GM11168 (cell line): ENCODE data around the gene BCORL1.

ENCODE experiments used
- in situ Hi-C: fragments of 300-500 bp; cut with MboI; formaldehyde crosslinking; loops from one replicate; pipeline ENCODE4 v1.12.0; 2022; ENCODE audit warnings: low sequenced_read_pairs; ENCODE audit not compliant: unreplicated experiment

The BCORL1 gene

DNA sequence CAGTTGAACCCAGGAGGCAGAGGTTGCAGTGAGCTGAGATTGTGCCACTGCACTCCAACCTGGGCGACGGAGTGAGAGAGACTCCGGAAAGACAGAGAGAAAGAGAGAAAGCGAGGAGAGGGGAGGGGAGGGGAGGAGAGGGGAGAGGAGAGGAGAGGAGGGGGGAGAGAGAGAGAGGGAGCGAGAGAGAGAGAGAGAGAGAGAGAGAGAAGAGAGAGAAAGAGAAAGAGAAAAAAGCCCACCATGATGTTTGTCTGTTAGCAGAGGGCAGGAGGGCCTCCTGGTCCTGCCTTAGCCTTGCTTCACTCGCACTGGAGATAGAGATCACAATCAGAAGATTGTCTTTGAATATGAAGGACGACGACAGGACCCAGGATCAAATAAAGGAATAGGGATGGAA is 18.7 kb upstream of the BCORL1 start:
- in situ Hi-C loops = no loop called here

- in situ Hi-C loops = no loop called here
Measured at GRCh38 chrX:129965166-129965565, 17.3 kb upstream of the BCORL1 start.

DNA sequence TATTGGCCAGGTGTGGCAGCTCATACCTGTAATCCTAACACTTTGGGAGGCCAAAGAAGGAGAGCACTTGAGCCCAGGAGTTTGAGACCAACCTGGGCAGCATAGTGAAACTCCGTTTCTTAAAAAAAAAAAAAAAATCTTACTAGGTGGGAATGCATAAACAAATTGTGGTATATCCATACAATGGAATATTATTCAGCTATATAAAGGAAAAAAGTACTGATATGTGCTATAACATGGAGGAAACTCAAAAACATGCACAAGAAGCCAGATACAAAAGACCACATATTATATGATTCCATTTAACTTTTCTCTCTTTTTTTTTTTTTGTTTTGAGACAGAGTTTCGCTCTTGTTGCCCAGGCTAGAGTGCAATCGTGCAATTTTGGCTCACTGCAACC is 13.5 kb upstream of the BCORL1 start:
- in situ Hi-C loops = no loop called here

DNA sequence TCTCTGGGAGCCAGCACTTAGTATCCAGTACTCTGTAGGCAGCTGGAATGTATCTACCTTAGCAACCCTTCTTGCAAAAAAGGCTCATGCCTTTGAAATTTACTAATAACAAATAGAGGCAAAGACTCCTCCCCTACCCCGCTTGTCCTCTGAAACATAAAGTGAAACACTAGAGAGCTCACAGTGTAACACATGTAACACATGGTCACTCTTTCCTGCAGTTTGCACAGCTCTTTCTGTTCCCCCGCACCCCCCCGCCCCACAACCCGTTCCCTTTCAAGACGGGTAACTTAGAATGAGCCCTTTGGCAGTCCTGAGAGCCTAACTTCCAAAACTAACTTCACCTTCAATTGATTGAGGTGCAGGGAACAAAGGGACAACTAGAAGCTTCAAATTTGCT is 6.0 kb upstream of the BCORL1 start:
- in situ Hi-C loops = no loop called here

DNA sequence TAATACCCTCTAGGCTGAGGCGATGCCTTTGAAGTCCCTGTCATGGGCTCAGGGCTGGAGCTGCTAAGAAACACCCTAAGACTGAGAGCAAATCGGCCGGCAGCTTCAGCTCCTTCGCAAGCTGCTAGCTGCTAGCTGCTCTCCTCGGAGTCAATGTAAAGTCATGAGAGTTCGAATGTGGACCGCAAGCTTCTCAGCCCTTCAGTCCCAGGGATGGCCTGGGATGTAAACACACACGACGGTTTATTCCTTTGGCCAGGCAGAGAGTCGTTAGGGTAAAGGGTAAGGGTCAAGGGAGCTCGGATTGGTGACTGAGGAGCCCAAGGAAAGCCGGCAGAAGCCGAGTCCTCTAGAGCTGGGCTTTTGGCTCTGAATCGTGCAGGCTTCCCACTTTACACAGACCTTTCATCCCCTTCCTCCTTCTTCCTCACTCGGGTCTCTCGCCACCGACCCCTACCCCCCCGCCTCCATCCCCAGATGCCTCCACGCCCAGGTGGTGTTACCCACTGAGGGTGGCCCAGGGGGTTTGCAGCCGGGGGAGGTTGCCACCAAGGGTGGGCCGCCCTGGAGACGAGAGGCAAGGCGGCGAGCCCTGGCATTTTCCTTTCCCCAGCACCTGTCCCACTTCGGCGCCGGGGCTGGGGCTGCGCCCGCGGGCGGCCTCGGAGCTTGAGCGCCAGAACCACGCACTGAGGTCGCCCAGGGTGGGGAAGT is 3.1 kb upstream of the BCORL1 start:
- in situ Hi-C loops = no loop called here

- in situ Hi-C loops = no loop called here
Measured at GRCh38 chrX:129980001-129980401, 2.4 kb upstream of the BCORL1 start.

DNA sequence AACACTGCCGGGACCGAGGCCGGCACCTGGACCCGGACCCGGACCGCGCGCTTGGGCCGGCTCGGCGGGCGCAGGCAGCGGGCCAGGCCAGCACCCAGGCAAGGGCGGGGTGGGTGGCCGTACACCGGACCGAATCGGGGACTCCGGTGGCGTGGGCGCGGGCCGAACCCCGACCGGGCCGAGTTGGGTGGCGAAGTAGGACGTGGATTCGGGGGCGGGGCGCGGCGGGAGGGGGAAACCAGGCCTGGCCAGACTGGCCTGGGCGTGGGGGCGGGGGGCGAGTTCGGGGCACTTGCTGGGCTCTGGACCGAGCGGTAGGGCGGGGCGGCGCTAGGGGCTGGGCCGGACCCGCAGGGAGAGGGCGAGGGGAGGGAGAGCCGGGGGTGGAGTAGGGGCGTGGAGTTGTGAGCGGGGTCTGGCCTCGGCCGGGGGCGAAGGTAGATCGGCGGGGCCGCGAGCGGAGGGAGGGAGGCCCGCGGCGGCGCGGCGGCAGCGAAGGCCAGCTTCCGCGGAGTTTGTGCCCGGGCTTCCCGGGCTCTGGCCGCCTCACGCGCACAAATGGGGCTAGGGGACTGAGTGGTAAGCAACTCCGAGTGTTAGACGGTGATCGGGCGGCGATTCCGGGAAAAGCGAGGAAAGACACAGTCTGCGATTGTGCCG is 1.8 kb upstream of the BCORL1 start:
- in situ Hi-C loops = no loop called here

DNA sequence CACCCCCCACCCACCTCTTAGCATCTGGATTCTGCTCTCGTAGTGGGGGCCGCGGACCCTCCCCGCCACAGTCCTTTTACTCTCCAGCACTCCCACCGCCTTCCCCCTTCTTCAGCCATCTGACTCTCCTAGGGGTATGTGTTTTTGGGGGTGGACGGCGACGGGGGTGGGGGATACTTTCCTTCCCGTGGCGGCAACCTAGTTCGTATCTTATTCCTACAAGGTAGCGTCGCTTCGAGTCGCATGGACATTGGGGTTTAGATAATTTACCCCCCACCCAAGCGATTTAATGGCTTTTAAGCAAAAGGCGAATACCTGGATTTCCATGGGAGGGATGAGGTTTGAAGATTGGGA is 1.3 kb upstream of the BCORL1 start:
- in situ Hi-C loops = no loop called here

- in situ Hi-C loops = no loop called here
Measured at GRCh38 chrX:129981752-129982299, 609 bp upstream of the BCORL1 start.

GRCh38 chrX:129983575-129984110 is 1.2 kb downstream of the BCORL1 start:
- in situ Hi-C loops = no loop called here

DNA sequence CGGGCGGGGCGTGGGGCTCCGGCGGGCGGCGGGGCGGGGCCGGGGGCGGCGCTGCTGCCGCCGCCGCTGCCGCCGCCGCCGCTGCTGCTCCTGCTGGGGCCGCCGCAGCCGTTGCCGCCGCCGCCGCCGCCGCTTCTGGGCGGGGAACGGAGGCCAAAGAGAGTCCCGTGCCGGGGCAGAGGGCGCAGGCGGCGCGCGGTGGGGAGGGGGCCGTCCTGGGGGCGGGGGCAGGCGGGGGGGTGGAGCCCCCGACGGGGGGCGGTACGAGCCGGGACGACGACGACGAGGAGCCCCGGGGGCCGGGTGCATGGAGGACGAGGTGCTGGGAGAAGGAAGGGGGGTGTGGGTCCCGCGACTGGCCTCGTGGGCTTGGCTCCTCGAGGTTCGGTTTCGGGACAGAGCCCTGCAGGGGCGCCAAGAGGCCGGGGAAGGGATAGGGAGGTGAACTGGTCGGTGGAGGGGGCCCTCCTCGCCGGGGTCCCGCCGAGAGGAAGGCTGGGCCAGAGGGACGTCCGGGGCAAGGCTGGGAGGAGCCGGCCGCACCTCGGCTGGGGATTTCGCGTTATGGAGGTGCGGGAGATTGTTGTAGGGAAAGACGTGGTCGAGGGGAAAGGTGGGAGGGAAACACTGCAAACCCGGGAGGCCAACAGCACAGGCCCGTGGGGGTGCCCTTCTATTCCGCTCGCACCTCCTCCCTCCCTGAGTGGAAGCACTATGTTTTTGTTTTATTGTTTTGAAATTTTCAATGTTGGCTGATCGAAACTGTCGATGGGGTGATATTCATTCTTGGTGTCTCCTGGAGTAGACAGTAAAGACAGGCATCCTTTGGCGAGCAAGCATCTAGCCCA is 1.9 kb downstream of the BCORL1 start:
- in situ Hi-C loops = no loop called here

DNA sequence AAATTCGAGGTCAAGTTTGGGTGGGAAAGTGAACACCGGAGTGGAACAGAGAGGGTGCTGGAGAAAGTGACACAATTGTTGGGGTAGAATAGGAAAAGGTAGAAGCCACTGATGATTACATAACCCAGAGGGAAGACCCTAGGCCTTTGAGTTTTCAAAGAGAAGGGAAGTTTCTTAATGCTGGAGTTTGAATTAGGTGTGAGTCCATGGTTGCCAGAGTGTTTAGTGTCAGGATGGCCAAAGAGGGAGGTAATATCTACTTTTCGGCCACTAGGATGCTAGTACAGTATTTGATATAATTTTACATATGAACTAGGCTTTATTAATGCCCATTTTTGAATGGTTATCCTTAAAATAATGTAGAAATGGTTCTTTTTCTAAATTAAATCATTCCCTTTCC is 5.4 kb downstream of the BCORL1 start:
- in situ Hi-C loops = no loop called here

DNA sequence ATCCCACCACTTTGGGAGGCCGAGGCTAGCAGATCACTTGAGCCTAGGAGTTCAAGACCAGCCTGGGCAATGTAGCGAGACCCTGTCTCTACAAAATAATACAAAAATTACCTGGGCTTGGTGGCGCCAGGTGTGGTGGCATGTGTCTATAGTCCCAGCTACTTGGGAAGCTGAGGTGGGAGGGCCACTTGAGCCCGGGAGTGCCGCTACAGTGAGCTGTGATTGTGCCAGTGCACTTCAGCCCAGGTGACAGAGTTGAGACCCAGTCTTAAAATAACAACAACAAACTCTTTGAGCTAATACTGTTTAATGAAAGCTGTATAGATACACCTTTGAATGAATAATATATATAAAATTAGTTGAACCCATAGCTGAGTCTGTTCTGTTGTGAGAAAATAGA is 9.7 kb downstream of the BCORL1 start:
- in situ Hi-C loops = no loop called here

DNA sequence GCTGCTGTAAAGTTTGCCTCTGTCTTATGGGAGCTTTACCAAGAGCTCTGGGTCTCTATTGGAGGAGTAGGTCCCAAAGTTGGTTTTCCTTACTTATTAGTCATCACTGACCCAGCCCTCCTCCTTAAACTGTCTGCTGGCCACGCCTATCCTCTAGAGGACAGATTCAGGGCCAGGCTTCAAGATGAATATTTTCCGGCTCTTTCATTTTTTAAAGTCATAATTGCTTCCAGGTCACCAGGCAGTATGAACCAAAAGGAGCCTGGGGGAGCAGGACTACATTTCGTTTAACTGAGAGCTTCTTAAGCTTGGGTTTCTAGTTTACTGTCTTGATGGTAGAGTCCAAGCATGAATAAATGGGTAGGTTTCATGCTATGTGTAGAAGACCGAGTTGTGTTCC is 13.7 kb downstream of the BCORL1 start:
- in situ Hi-C loops = no loop called here

GRCh38 chrX:129997086-129997485 is 14.7 kb downstream of the BCORL1 start:
- in situ Hi-C loops = no loop called here

- in situ Hi-C loops = no loop called here
Measured at GRCh38 chrX:129998021-129998420, 15.6 kb downstream of the BCORL1 start.

DNA sequence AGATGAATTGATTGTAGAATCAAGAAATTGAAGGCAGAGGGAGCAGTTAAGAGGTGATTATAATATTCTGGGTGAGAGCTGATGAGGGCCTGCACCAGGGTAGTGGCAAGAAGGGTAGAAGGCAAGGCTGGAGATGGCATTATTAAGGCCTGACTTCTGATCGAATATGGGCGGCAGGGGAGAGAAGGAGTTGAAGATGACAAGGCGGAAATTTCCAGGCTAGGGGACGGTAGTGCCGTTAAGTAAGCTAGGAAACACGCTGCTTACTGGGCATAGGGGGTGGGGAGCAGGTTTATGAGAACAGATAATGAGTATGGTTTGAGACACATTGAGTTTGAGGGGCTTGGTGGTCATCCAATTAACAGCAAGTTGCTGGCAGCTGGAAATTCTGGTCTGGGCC is 19.5 kb downstream of the BCORL1 start:
- in situ Hi-C loops = no loop called here

DNA sequence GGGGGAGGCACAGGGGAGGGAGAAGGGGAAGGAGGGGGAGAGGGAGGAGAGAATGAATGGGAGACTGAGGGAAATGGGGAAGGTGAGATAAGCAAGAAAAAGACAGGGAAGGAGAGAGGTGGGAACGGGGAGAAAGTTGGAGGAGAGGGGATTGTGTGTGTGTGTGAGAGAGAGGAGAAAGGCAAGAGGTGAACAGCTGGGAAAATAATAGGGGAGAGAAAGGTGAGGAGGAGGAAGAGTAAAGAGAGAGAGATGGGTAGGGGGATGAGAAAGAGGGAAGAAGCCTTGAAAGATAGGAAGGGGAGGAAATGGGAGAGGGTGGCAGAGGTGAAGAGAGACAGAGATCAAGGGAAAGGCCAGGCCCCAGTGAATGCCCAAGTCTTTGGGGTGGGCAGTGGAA is 20.1 kb downstream of the BCORL1 start:
- in situ Hi-C loops = no loop called here

DNA sequence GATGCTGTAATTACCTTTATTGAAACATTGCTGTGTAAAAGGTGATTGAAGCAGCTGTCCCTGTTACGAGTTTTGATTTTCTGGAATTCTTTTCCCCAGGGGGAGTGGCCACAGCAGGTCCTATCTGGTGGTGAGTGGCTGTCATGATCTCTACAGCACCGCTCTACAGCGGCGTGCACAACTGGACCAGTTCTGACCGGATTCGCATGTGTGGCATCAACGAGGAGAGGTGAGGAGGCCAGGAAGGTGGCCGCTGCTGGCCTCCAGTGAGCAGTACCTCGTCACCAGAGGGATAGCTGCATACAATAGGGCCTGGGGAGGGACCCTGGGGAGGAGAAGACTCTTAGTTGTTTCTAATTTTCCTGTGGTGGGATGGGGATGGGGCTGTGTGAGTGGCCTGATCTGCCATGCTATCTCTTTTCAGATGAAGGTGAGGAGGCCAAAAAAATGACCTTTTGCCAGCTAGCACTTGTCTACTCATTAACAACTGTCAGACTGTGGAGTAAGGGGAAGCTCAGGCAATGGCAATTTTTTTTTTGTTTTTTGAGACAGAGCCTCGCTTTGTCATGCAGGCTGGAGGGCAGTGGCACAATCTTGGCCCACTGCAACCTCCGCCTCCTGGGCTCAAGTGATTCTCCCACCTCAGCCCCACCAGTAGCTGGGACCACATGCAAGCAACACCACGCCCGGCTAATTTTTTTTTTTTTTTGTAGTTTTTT is 22.8 kb downstream of the BCORL1 start:
- in situ Hi-C loops = no loop called here

DNA sequence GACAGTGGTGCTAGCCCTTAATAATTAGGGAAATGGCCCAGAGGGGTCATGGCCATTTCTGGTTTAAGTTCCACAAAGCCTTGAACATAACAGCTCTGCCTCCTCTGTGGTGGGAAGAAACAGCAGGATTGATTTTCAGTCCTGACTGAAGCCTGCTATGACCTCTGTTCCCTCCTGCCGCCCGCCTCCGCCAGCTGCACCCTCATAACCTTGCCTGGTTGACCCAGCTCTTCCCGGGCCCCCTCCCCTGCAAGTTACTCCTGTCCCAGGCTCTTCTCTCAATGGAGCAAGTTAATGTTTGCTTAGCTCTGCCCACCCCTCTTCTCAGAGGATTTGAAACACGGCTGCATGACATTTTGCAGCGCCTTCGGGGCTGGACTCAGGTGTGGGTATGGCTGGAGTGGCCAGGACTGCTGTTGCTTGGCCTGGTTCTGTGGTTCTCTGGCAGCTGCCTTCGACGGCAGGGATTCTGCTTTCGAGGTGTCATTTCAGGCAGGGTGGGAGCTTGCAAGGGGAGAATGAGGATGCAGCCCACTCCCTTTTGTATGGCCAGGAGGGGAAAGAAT is 27.3 kb downstream of the BCORL1 start:
- in situ Hi-C loops = no loop called here
